SK-N-SH treated with all-trans-retinoic acid at 6 μM for 48 hours (cell line): Measurements from ENCODE around the gene SAFB2.

Experiments
- ARNTL ChIP-seq: fragments of 450-650 bp; formaldehyde crosslinking; IDR thresholded peaks from 2 replicates; pipeline ENCODE4 v1.5.0; 2020; ENCODE audit warnings: low read depth, mild to moderate bottlenecking, moderate library complexity, borderline replicate concordance
- BACH2 ChIP-seq: fragments of 250-450 bp; sonication (Bioruptor Pico); IDR thresholded peaks from 2 replicates; pipeline ENCODE4 v1.9.0; 2021; ENCODE audit warnings: mild to moderate bottlenecking, borderline replicate concordance
- CSDC2 ChIP-seq: fragments of 250-450 bp; sonication (Bioruptor Pico); IDR thresholded peaks from 2 replicates; pipeline ENCODE4 v1.5.0; 2020; ENCODE audit warnings: mild to moderate bottlenecking, moderate library complexity
- ESRRG ChIP-seq: fragments of 250-450 bp; sonication (Bioruptor Pico); IDR thresholded peaks from 2 replicates; pipeline ENCODE4 v1.6.1; 2021; ENCODE audit warnings: mild to moderate bottlenecking
- GLIS3 ChIP-seq: fragments of 250-450 bp; sonication (Bioruptor Pico); IDR thresholded peaks from 2 replicates; pipeline ENCODE4 v1.5.0; 2020; ENCODE audit warnings: mild to moderate bottlenecking, moderate library complexity
- OSR1 ChIP-seq: fragments of 250-450 bp; sonication (Bioruptor Pico); IDR thresholded peaks from 2 replicates; pipeline ENCODE4 v1.8.0; 2022; ENCODE audit warnings: moderate library complexity, mild to moderate bottlenecking, inconsistent platforms
- PATZ1 ChIP-seq: fragments of 250-450 bp; sonication (Bioruptor Pico); IDR thresholded peaks from 2 replicates; pipeline ENCODE4 v1.8.0; 2020; ENCODE audit warnings: mild to moderate bottlenecking, moderate library complexity, borderline replicate concordance
- RARB ChIP-seq: fragments of 250-450 bp; sonication (Bioruptor Pico); IDR thresholded peaks from 2 replicates; pipeline ENCODE4 v1.8.0; 2021; ENCODE audit warnings: mild to moderate bottlenecking, moderate library complexity
- ZC3H10 ChIP-seq: fragments of 250-450 bp; sonication (Bioruptor Pico); IDR thresholded peaks from 2 replicates; pipeline ENCODE4 v1.5.1; 2021; ENCODE audit warnings: mild to moderate bottlenecking, moderate library complexity
- ZFP3 ChIP-seq: fragments of 250-450 bp; sonication (Bioruptor Pico); IDR thresholded peaks from 2 replicates; pipeline ENCODE4 v1.5.0; 2020; ENCODE audit warnings: mild to moderate bottlenecking, moderate library complexity
- ZFP30 ChIP-seq: fragments of 450-650 bp; formaldehyde crosslinking; IDR thresholded peaks from 2 replicates; pipeline ENCODE4 v1.5.0; 2022; ENCODE audit warnings: mild to moderate bottlenecking, moderate library complexity
- ZNF565 ChIP-seq: fragments of 450-650 bp; formaldehyde crosslinking; conservative IDR thresholded peaks from 2 replicates; pipeline ENCODE4 v1.5.0; 2020; ENCODE audit warnings: low read depth, mild to moderate bottlenecking, moderate library complexity
- TF ChIP-seq, protein P1 (sequence below): fragments of 250-450 bp; sonication (Bioruptor Pico); IDR thresholded peaks from 2 replicates; pipeline ENCODE4 v1.8.0; 2021; ENCODE audit warnings: low read depth, mild to moderate bottlenecking, moderate library complexity, borderline replicate concordance

GRCh38 chr19:5558101-5558621, 64.4 kb downstream of the SAFB2 start:
- TF ChIP-seq RARB (no peak), GLIS3 (CRISPR knock-in tag) (no peak), PATZ1 (CRISPR knock-in tag) (no peak), CSDC2 (CRISPR knock-in tag) (no peak), ZFP30 (CRISPR knock-in tag) (no peak), BACH2 (CRISPR knock-in tag) (no peak), ESRRG (no peak), OSR1 (CRISPR knock-in tag) (no peak), ARNTL (CRISPR knock-in tag) (no peak), ZNF565 (no peak), ZC3H10 (CRISPR knock-in tag) (no peak), ZFP3 (peak; percentile 97)
- TF ChIP-seq, protein P1, sequence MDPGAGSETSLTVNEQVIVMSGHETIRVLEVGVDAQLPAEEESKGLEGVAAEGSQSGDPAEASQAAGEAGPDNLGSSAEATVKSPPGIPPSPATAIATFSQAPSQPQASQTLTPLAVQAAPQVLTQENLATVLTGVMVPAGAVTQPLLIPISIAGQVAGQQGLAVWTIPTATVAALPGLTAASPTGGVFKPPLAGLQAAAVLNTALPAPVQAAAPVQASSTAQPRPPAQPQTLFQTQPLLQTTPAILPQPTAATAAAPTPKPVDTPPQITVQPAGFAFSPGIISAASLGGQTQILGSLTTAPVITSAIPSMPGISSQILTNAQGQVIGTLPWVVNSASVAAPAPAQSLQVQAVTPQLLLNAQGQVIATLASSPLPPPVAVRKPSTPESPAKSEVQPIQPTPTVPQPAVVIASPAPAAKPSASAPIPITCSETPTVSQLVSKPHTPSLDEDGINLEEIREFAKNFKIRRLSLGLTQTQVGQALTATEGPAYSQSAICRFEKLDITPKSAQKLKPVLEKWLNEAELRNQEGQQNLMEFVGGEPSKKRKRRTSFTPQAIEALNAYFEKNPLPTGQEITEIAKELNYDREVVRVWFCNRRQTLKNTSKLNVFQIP (CRISPR knock-in tag) = no peak
